ENCODE results near the gene SPATA6L. TPM values are rescaled to one million over a fixed set of nuclear protein-coding genes. Genes with fewer than 3 reads are reported as not detected.
"Not testable (repeated sequence)": the region's sequence is repeated elsewhere in the genome, so short reads cannot be mapped to it uniquely, and the experiment has no call there.

Gene SPATA6L
- total RNA-seq, 1 donor from 2014 or later = 0.53 TPM

DNA sequence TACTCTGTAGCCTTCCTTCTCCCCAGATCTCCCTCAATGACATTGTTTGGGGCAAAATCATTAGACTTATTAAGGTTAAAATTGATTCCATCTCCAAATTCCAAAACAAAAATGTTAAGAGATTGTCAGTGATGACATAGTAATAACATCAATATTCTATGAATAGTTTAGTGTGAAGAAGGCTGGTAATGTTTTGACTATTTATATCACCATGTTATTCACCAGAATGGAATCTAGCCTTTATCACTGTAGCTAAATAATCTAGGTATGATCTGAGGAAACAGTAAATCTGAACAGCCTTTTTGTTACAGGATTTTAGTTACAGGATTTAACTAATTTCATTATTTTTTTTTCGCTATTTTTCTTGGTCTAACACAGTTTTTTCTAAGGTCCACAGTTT, 5.1 kb downstream of the SPATA6L start:
- POLR2A ChIA-PET = interaction anchor here (0.8 kb wide), 1 partner anchor 80 kb away, joined by 3 read pairs; the partner anchor contains the start of gene AK3
- TF ChIP-seq, protein P1, sequence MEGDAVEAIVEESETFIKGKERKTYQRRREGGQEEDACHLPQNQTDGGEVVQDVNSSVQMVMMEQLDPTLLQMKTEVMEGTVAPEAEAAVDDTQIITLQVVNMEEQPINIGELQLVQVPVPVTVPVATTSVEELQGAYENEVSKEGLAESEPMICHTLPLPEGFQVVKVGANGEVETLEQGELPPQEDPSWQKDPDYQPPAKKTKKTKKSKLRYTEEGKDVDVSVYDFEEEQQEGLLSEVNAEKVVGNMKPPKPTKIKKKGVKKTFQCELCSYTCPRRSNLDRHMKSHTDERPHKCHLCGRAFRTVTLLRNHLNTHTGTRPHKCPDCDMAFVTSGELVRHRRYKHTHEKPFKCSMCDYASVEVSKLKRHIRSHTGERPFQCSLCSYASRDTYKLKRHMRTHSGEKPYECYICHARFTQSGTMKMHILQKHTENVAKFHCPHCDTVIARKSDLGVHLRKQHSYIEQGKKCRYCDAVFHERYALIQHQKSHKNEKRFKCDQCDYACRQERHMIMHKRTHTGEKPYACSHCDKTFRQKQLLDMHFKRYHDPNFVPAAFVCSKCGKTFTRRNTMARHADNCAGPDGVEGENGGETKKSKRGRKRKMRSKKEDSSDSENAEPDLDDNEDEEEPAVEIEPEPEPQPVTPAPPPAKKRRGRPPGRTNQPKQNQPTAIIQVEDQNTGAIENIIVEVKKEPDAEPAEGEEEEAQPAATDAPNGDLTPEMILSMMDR (IDR thresholded peaks at IDR 0.05) = no peak
- Mint-ChIP-seq H3K9me3 (no peaks in the 10 kb centered on the region), H3K27ac (no peak overlapping the region), H3K4me3 (peak overlapping the region; percentile 92), H3K4me1 (peaks cover 42% of the 10 kb centered on the region), H3K36me3 (ENCODE audit: low read depth) (peaks cover 4% of the 10 kb centered on the region), H3K27me3 (peaks cover 8% of the 10 kb centered on the region)
- CTCF ChIA-PET = interaction anchor here (0.6 to 1.1 kb wide), 2 partner anchors 18 to 101 kb away, joined by 3 read pairs; partner anchors contain the start of gene CDC37L1
- ATAC-seq (ENCODE audit: low read depth) (no peak), DNase-seq (no peak)
- intact Hi-C loops (cut with micrococcal nuclease) = loop anchor here (5.0 to 10.0 kb wide), 2 partner anchors 196 to 326 kb away; partner anchors contain the start of gene JAK2

DNA sequence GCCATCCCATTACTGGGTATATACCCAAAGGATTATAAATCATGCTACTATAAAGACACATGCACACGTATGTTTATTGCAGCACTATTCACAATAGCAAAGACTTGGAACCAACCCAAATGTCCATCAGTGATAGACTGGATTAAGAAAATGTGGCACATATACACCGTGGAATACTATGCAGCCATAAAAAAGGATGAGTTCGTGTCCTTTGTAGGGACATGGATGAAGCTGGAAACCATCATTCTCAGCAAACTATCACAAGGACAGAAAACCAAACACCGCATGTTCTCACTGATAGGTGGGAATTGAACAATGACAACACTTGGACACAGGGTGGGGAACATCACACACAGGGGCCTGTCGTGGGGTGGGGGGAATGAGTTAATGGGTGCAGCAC, 5.6 kb downstream of the SPATA6L start:
- ATAC-seq (ENCODE audit: low read depth); H3K9me3 Mint-ChIP-seq; H3K27me3 Mint-ChIP-seq; H3K36me3 Mint-ChIP-seq (ENCODE audit: low read depth); DNase-seq; POLR2A ChIA-PET; H3K27ac Mint-ChIP-seq: not testable (repeated sequence)
- intact Hi-C loops (cut with micrococcal nuclease) = loop anchor here (5.0 to 10.0 kb wide), 2 partner anchors 196 to 327 kb away; partner anchors contain the start of gene JAK2
- Mint-ChIP-seq H3K4me3 (peak overlapping the region; percentile 28), H3K4me1 (peaks cover 37% of the 10 kb centered on the region)
- CTCF ChIA-PET = interaction anchor here (0.6 to 1.1 kb wide), 2 partner anchors 19 to 102 kb away, joined by 3 read pairs; partner anchors contain the start of gene CDC37L1

DNA sequence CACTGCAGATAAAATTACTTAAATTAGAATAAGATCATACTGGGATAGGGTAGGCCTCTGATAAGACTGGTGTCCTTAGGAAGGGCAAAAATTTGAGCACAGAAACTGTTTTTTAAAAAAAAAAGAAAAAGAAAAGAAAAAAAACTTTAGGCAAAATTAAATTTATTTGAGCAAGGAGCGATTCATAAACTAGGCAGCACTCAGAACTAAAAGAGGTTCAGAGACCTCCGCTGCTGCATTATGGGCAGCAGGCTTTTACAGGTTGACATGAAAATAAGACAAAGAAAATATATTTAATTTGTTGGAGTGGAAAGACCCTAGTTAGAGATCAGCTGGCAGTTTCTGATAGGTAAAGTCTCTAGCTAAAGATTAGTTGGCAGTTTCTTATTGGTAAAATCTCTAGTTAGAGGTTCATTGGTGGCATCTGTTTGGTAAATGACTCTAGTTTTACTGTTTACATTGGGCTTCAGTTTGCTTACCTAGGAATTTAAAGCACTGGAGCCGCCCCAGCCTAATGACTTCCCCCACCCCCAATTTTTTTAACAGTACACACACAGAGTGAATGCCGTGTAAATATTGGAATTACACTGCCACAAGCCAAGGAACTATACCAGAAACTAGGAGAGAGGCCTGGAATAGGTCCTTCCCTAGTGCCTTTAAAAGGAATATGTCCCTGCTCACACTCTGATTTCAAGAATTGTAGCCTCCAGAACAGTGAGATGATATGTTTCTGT, 8.7 kb downstream of the SPATA6L start:
- DNase-seq = no peak
- no peak for ATAC-seq (ENCODE audit: low read depth)
- TF ChIP-seq, protein P1 (IDR thresholded peaks at IDR 0.05) = no peak
- no peak overlapping the region for H3K27ac Mint-ChIP-seq
- H3K4me1 Mint-ChIP-seq = peaks cover 8% of the 10 kb centered on the region
- CTCF ChIA-PET = no interaction called here
- peaks cover 2% of the 10 kb centered on the region for H3K36me3 Mint-ChIP-seq (ENCODE audit: low read depth)
- H3K4me3 Mint-ChIP-seq = no peak overlapping the region
- intact Hi-C loops (cut with micrococcal nuclease) = no loop called here
- POLR2A ChIA-PET = no interaction called here
- H3K27me3 Mint-ChIP-seq = peaks cover 4% of the 10 kb centered on the region
- H3K9me3 Mint-ChIP-seq = no peaks in the 10 kb centered on the region

DNA sequence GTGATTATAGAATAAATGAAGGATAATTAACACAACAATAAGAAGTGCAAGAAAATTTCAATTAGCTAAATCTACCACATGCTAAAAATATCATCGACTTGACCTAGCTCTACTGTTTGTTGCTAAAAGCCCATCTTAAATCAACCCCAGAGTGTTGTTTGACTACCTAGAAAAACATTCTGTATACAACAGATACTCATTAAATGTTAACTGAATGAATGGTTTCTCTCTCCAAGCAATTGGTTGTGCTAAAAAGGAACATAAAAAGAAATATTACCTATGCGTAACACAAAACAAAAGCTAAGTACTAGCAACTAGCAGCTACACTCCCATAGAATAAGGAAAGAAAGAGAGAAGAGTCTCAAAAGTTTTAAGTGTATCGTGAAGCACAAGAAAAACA, 9.7 kb downstream of the SPATA6L start:
- no peak overlapping the region for H3K4me3 Mint-ChIP-seq
- ChIA-PET POLR2A (no interaction called here), CTCF (no interaction called here)

DNA sequence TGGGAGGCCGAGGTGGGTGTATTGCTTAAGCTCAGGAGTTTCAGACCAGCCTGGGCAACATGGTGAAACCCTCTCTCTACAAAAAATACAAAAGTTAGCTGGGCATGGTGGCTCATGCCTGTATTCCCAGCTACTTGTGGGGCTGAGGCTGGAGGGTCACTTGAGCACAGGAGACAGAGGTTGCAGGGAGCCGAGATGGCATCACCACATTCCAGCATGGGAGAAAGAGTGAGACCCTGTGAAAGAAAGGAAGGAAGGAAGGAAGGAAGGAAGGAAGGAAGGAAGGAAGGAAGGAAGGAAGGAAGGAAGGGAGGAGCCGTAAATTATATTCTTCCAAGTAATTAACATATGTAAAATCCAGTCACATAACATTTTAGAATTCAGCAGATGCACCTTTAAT, 10.1 kb downstream of the SPATA6L start:
- H3K9me3 Mint-ChIP-seq; POLR2A ChIA-PET; H3K27ac Mint-ChIP-seq; H3K27me3 Mint-ChIP-seq; H3K4me1 Mint-ChIP-seq; ATAC-seq (ENCODE audit: low read depth); intact Hi-C loops (cut with micrococcal nuclease); CTCF ChIA-PET; DNase-seq; H3K36me3 Mint-ChIP-seq (ENCODE audit: low read depth); H3K4me3 Mint-ChIP-seq: not testable (repeated sequence)

More for the DNA sequence above, 9.7 kb downstream of the SPATA6L start:
- H3K9me3 Mint-ChIP-seq = no peaks in the 10 kb centered on the region
- H3K4me1 Mint-ChIP-seq = peaks cover 2% of the 10 kb centered on the region
- TF ChIP-seq, protein P1 (IDR thresholded peaks at IDR 0.05) = no peak
- peaks cover 4% of the 10 kb centered on the region for H3K27me3 Mint-ChIP-seq
- no peak for ATAC-seq (ENCODE audit: low read depth)
- DNase-seq = no peak
- intact Hi-C loops (cut with micrococcal nuclease) = no loop called here
- H3K27ac Mint-ChIP-seq = no peak overlapping the region
- no peaks in the 10 kb centered on the region for H3K36me3 Mint-ChIP-seq (ENCODE audit: low read depth)

DNA sequence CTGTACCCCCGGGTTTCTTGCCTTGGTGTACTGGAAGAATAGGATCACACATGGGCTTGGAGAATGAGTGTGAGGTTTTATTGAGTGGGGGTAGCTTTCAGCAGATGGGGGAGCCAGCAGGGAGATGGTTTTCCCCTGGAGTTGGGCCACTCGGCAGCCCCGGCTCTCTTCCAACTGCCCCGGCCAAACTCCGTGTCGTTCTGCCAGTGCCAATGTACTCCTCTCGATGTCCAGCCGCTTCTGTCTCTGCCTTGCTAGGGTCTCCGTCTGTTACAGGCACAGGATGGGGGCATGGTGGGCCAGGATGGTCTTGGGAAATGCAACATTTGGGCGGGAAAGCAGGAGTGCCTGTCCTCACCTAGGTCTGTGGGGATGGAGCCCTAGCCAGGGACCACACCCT, 11.7 kb downstream of the SPATA6L start:
- ChIA-PET POLR2A (no interaction called here), CTCF (interaction anchor here (0.9 kb wide), 1 partner anchor 10 kb away, joined by 3 read pairs; no protein-coding TSS in a partner anchor)
- Mint-ChIP-seq H3K9me3 (no peaks in the 10 kb centered on the region), H3K4me3 (no peak overlapping the region), H3K27me3 (peaks cover 12% of the 10 kb centered on the region), H3K27ac (no peak overlapping the region), H3K36me3 (ENCODE audit: low read depth) (no peaks in the 10 kb centered on the region), H3K4me1 (no peaks in the 10 kb centered on the region)
- intact Hi-C loops (cut with micrococcal nuclease) = no loop called here
- ATAC-seq (ENCODE audit: low read depth) = no peak
- DNase-seq = no peak
- TF ChIP-seq, protein P1 (IDR thresholded peaks at IDR 0.05) = no peak
